Measurements from ENCODE around the gene SAP25. TPM values are rescaled to one million over a fixed set of nuclear protein-coding genes. Genes with fewer than 3 reads are reported as not detected.

Gene SAP25
- total and polyA plus RNA-seq, 2 experiments from 2014 or later: 3.8 to 4.1 TPM

GRCh38 chr7:100577103-100577502, 3.4 kb upstream of the SAP25 start:
- no peak overlapping the region for H3K4me3 Mint-ChIP-seq
- Histone ChIP-seq H3K4me2 (no peak overlapping the region), H3K27ac (ENCODE audit: low read depth) (no peak overlapping the region), H4K20me1 (replicated peaks; ENCODE audit: insufficient read depth) (no peaks in the 10 kb centered on the region), H3F3A (replicated peaks; ENCODE audit: low read depth) (peaks cover 3% of the 10 kb centered on the region; the same call in 1 of the 2 replicates), H3K9me2 (ENCODE audit: insufficient read depth) (no peaks in the 10 kb centered on the region), H3K79me2 (replicated peaks; ENCODE audit: insufficient read depth) (no peaks in the 10 kb centered on the region), H3K36me3 (ENCODE audit: insufficient read depth) (peaks cover 9% of the 10 kb centered on the region; the same call in 1 of the 2 replicates), H2AFZ (no peak overlapping the region), H3K4me1 (ENCODE audit: insufficient read depth) (peaks cover 7% of the 10 kb centered on the region), H3K27me3 (ENCODE audit: insufficient read depth) (no peaks in the 10 kb centered on the region), H3K4me3 (no peak overlapping the region)
- peaks cover 12% of the 10 kb centered on the region for H3K36me3 Mint-ChIP-seq (ENCODE audit: low read depth)
- DNase-seq (ENCODE audit: low spot score): no peak
- H3K9me3 Mint-ChIP-seq: no peaks in the 10 kb centered on the region
- TF ChIP-seq ZNF331 (CRISPR knock-in tag; IDR thresholded peaks at IDR 0.05; ENCODE audit: low read depth): no peak
- TF ChIP-seq STAT1 (IDR thresholded peaks at IDR 0.05; ENCODE audit: unreplicated experiment): no peak
- no peak for TF ChIP-seq NANOG (IDR thresholded peaks at IDR 0.05; ENCODE audit: borderline replicate concordance)
- no peak overlapping the region for H3K27ac Mint-ChIP-seq
- peaks cover 5% of the 10 kb centered on the region for H3K4me1 Mint-ChIP-seq
- peaks cover 10% of the 10 kb centered on the region for H3K27me3 Mint-ChIP-seq (ENCODE audit: insufficient read depth, low read depth, poor library complexity)
- no peak for ATAC-seq

GRCh38 chr7:100576384-100576993, 2.8 kb upstream of the SAP25 start:
- Histone ChIP-seq H3F3A (replicated peaks; ENCODE audit: low read depth) (peaks cover 3% of the 10 kb centered on the region; the same call in 1 of the 2 replicates), H3K27me3 (ENCODE audit: insufficient read depth) (no peaks in the 10 kb centered on the region), H3K4me1 (ENCODE audit: insufficient read depth) (peaks cover 13% of the 10 kb centered on the region), H3K27ac (ENCODE audit: low read depth) (no peak overlapping the region), H3K79me2 (replicated peaks; ENCODE audit: insufficient read depth) (no peaks in the 10 kb centered on the region), H3K9me2 (ENCODE audit: insufficient read depth) (no peaks in the 10 kb centered on the region), H3K36me3 (ENCODE audit: insufficient read depth) (peaks cover 9% of the 10 kb centered on the region; the same call in 1 of the 2 replicates), H2AFZ (no peak overlapping the region), H3K4me2 (no peak overlapping the region), H3K4me3 (no peak overlapping the region), H4K20me1 (replicated peaks; ENCODE audit: insufficient read depth) (no peaks in the 10 kb centered on the region)
- H3K27ac Mint-ChIP-seq: no peak overlapping the region
- DNase-seq (ENCODE audit: low spot score) (no peak), ATAC-seq (no peak)
- H3K27me3 Mint-ChIP-seq (ENCODE audit: insufficient read depth, low read depth, poor library complexity): peaks cover 15% of the 10 kb centered on the region
- H3K36me3 Mint-ChIP-seq (ENCODE audit: low read depth): peaks cover 12% of the 10 kb centered on the region
- H3K4me3 Mint-ChIP-seq: no peak overlapping the region
- H3K4me1 Mint-ChIP-seq: peaks cover 11% of the 10 kb centered on the region
- no peaks in the 10 kb centered on the region for H3K9me3 Mint-ChIP-seq
- TF ChIP-seq, protein P1, sequence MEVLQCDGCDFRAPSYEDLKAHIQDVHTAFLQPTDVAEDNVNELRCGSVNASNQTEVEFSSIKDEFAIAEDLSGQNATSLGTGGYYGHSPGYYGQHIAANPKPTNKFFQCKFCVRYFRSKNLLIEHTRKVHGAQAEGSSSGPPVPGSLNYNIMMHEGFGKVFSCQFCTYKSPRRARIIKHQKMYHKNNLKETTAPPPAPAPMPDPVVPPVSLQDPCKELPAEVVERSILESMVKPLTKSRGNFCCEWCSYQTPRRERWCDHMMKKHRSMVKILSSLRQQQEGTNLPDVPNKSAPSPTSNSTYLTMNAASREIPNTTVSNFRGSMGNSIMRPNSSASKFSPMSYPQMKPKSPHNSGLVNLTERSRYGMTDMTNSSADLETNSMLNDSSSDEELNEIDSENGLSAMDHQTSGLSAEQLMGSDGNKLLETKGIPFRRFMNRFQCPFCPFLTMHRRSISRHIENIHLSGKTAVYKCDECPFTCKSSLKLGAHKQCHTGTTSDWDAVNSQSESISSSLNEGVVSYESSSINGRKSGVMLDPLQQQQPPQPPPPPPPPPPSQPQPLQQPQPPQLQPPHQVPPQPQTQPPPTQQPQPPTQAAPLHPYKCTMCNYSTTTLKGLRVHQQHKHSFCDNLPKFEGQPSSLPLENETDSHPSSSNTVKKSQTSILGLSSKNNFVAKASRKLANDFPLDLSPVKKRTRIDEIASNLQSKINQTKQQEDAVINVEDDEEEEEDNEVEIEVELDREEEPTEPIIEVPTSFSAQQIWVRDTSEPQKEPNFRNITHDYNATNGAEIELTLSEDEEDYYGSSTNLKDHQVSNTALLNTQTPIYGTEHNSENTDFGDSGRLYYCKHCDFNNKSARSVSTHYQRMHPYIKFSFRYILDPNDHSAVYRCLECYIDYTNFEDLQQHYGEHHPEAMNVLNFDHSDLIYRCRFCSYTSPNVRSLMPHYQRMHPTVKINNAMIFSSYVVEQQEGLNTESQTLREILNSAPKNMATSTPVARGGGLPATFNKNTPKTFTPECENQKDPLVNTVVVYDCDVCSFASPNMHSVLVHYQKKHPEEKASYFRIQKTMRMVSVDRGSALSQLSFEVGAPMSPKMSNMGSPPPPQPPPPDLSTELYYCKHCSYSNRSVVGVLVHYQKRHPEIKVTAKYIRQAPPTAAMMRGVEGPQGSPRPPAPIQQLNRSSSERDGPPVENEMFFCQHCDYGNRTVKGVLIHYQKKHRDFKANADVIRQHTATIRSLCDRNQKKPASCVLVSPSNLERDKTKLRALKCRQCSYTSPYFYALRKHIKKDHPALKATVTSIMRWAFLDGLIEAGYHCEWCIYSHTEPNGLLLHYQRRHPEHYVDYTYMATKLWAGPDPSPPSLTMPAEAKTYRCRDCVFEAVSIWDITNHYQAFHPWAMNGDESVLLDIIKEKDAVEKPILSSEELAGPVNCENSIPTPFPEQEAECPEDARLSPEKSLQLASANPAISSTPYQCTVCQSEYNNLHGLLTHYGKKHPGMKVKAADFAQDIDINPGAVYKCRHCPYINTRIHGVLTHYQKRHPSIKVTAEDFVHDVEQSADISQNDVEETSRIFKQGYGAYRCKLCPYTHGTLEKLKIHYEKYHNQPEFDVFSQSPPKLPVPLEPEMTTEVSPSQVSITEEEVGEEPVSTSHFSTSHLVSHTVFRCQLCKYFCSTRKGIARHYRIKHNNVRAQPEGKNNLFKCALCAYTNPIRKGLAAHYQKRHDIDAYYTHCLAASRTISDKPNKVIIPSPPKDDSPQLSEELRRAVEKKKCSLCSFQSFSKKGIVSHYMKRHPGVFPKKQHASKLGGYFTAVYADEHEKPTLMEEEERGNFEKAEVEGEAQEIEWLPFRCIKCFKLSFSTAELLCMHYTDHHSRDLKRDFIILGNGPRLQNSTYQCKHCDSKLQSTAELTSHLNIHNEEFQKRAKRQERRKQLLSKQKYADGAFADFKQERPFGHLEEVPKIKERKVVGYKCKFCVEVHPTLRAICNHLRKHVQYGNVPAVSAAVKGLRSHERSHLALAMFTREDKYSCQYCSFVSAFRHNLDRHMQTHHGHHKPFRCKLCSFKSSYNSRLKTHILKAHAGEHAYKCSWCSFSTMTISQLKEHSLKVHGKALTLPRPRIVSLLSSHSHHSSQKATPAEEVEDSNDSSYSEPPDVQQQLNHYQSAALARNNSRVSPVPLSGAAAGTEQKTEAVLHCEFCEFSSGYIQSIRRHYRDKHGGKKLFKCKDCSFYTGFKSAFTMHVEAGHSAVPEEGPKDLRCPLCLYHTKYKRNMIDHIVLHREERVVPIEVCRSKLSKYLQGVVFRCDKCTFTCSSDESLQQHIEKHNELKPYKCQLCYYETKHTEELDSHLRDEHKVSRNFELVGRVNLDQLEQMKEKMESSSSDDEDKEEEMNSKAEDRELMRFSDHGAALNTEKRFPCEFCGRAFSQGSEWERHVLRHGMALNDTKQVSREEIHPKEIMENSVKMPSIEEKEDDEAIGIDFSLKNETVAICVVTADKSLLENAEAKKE (CRISPR knock-in tag; IDR thresholded peaks at IDR 0.05): no peak
- TF ChIP-seq REST (IDR thresholded peaks at IDR 0.05; ENCODE audit: unreplicated experiment) (no peak), EZH2 (IDR thresholded peaks at IDR 0.05; ENCODE audit: low read depth, unreplicated experiment) (no peak), ZNF331 (CRISPR knock-in tag; IDR thresholded peaks at IDR 0.05; ENCODE audit: low read depth) (no peak)
- TF ChIP-seq, protein P2, sequence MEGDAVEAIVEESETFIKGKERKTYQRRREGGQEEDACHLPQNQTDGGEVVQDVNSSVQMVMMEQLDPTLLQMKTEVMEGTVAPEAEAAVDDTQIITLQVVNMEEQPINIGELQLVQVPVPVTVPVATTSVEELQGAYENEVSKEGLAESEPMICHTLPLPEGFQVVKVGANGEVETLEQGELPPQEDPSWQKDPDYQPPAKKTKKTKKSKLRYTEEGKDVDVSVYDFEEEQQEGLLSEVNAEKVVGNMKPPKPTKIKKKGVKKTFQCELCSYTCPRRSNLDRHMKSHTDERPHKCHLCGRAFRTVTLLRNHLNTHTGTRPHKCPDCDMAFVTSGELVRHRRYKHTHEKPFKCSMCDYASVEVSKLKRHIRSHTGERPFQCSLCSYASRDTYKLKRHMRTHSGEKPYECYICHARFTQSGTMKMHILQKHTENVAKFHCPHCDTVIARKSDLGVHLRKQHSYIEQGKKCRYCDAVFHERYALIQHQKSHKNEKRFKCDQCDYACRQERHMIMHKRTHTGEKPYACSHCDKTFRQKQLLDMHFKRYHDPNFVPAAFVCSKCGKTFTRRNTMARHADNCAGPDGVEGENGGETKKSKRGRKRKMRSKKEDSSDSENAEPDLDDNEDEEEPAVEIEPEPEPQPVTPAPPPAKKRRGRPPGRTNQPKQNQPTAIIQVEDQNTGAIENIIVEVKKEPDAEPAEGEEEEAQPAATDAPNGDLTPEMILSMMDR (conservative IDR thresholded peaks at IDR 0.05; ENCODE audit: low read depth in 2 of 2): no peak
- TF ChIP-seq, protein P3, sequence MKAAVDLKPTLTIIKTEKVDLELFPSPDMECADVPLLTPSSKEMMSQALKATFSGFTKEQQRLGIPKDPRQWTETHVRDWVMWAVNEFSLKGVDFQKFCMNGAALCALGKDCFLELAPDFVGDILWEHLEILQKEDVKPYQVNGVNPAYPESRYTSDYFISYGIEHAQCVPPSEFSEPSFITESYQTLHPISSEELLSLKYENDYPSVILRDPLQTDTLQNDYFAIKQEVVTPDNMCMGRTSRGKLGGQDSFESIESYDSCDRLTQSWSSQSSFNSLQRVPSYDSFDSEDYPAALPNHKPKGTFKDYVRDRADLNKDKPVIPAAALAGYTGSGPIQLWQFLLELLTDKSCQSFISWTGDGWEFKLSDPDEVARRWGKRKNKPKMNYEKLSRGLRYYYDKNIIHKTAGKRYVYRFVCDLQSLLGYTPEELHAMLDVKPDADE (IDR thresholded peaks at IDR 0.05): no peak
